ENCODE results near the gene PRR5L. TPM values are rescaled to one million over a fixed set of nuclear protein-coding genes. Genes with fewer than 3 reads are reported as not detected.
A peak's percentile ranks its signal among the peaks of the same experiment; 100 is the strongest.

Gene PRR5L
- total RNA-seq (2014; rRNA removed; shearing (Covaris generic)) = 38.2 and 75.8 TPM in 2 replicates

- no peak for DNase-seq (ENCODE audit: low spot score)
Observed at GRCh38 chr11:36295926-36296325, at the start of gene PRR5L. PRR5L (plus strand) TSS chr11:36296288; CDS start chr11:36401122, 104,834 bp downstream.

GRCh38 chr11:36247493-36247892 is 48.6 kb upstream of the PRR5L start:
- DNase-seq (ENCODE audit: low spot score) = no peak

GRCh38 chr11:36248436-36248835 is 47.7 kb upstream of the PRR5L start:
- DNase-seq (ENCODE audit: low spot score) = no peak

GRCh38 chr11:36249246-36249645 is 46.8 kb upstream of the PRR5L start:
- peak; percentile 76 for DNase-seq (ENCODE audit: low spot score)

GRCh38 chr11:36251823-36252222 is 44.3 kb upstream of the PRR5L start:
- DNase-seq (ENCODE audit: low spot score) = no peak

GRCh38 chr11:36253238-36253637 is 42.9 kb upstream of the PRR5L start:
- no peak for DNase-seq (ENCODE audit: low spot score)

GRCh38 chr11:36254713-36255112 is 41.4 kb upstream of the PRR5L start:
- DNase-seq (ENCODE audit: low spot score) = no peak

- no peak for DNase-seq (ENCODE audit: low spot score)
Observed at GRCh38 chr11:36257351-36257750, 38.7 kb upstream of the PRR5L start.

- peak; percentile 75 for DNase-seq (ENCODE audit: low spot score)
Observed at GRCh38 chr11:36258730-36259360, 37.2 kb upstream of the PRR5L start.

GRCh38 chr11:36261094-36261493 is 35.0 kb upstream of the PRR5L start:
- DNase-seq (ENCODE audit: low spot score) = no peak

GRCh38 chr11:36264011-36264972 is 31.8 kb upstream of the PRR5L start:
- no peak for DNase-seq (ENCODE audit: low spot score)

- no peak for DNase-seq (ENCODE audit: low spot score)
Observed at GRCh38 chr11:36264973-36265344, 31.1 kb upstream of the PRR5L start.

- peak; percentile 63 for DNase-seq (ENCODE audit: low spot score)
Observed at GRCh38 chr11:36265793-36266628, 30.1 kb upstream of the PRR5L start.

- no peak for DNase-seq (ENCODE audit: low spot score)
Observed at GRCh38 chr11:36266767-36267166, 29.3 kb upstream of the PRR5L start.

- DNase-seq (ENCODE audit: low spot score) = no peak
Observed at GRCh38 chr11:36268337-36268985, 27.6 kb upstream of the PRR5L start.

GRCh38 chr11:36270701-36271100 is 25.4 kb upstream of the PRR5L start:
- no peak for DNase-seq (ENCODE audit: low spot score)

- peak; percentile 2 for DNase-seq (ENCODE audit: low spot score)
Observed at GRCh38 chr11:36271794-36272407, 24.2 kb upstream of the PRR5L start.

- no peak for DNase-seq (ENCODE audit: low spot score)
Observed at GRCh38 chr11:36273110-36273509, 23.0 kb upstream of the PRR5L start.

- DNase-seq (ENCODE audit: low spot score) = no peak
Observed at GRCh38 chr11:36274414-36274813, 21.7 kb upstream of the PRR5L start.

GRCh38 chr11:36278531-36279282 is 17.4 kb upstream of the PRR5L start:
- no peak for DNase-seq (ENCODE audit: low spot score)
